GM12892 (cell line): ENCODE data around the gene VARS2.
A peak's percentile ranks its signal among the peaks of the same experiment; 100 is the strongest.

Experiments used
- DNase-seq: peaks from one replicate; pipeline ENCODE4 v3.0.0; 2011; ENCODE audit not compliant: insufficient read length
- FAIRE-seq: peaks from 2 replicates; lab custom pipeline; 2011; peaks lifted over from hg19 to GRCh38; lab: Jason Lieb, UNC
- POLR2A ChIP-seq: IDR thresholded peaks from 2 replicates; pipeline ENCODE4 v1.6.1; 2011; ENCODE audit warnings: low read depth, low read length, control low read depth
- POLR2AphosphoS5 ChIP-seq: IDR thresholded peaks from 2 replicates; pipeline ENCODE4 v1.6.1; 2011; ENCODE audit warnings: low read depth, low read length, control low read depth
- TAF1 ChIP-seq: IDR thresholded peaks from 2 replicates; pipeline ENCODE4 v1.6.1; 2011; ENCODE audit warnings: low read depth, mild to moderate bottlenecking, control low read depth, low read length, borderline replicate concordance

VARS2 gene

GRCh38 chr6:30928677-30929076, 14.6 kb downstream of the VARS2 start:
- FAIRE-seq (no peak), DNase-seq (no peak)
- TF ChIP-seq TAF1 (no peak), POLR2AphosphoS5 (no peak), POLR2A (no peak)

DNA sequence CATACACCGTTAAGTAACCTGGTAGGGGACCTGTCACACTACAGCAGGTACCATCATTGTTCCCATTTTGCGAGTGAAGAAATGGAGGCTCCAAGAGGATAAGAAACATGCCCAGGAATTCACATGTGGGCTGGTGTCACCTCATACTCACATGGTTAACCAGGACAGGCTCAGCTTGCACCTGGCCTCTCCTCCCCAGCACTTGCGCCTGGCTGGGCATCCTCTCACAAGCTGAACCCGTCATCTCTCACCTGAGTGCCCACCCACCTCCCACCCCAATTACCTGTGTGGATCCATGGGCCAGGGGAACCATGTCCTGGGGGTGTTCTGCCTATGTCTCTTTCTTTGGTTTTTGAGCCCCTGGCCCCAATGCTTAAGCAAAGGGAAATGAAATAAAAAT, 16.5 kb downstream of the VARS2 start:
- FAIRE-seq = no peak
- TF ChIP-seq TAF1 (no peak), POLR2A (no peak), POLR2AphosphoS5 (no peak)
- no peak for DNase-seq

DNA sequence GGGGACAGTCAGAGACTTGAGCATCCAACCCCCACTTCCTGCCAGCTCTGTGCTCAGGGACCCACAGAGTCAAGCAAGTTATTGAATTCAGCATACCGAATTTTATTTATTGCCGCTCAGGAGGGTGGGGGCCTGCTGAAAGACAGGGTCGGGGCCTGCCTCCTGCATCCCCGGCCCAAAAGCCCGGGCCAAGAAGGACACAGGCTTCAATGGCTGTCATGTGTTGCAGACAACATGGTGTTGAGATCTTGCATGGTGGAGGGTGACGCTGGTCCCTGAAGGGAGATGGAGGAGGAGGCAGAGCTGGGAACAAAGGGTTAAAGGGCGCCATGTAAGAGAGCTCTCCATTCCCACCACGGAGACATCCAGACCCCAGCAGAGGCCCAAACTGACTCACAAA, 17.2 kb downstream of the VARS2 start:
- TF ChIP-seq POLR2A = no peak
- no peak for TF ChIP-seq TAF1
- TF ChIP-seq POLR2AphosphoS5 = no peak
- no peak for FAIRE-seq
- no peak for DNase-seq

- DNase-seq (no peak), FAIRE-seq (no peak)
- no peak for TF ChIP-seq TAF1
- TF ChIP-seq POLR2AphosphoS5 = no peak
- TF ChIP-seq POLR2A = no peak
These were observed 18.1 kb downstream of the VARS2 start, which contains the start of gene SFTA2 for GRCh38 chr6:30931969-30932645. Gene SFTA2, minus strand, starts transcription at chr6:30932170. Its CDS starts 74 bp downstream, at chr6:30932096.

- FAIRE-seq = no peak
These were observed 18.8 kb downstream of the VARS2 start for GRCh38 chr6:30932665-30933365.

GRCh38 chr6:30935018-30935417, 21.0 kb downstream of the VARS2 start:
- DNase-seq (no peak), FAIRE-seq (no peak)
- TF ChIP-seq POLR2A (no peak), POLR2AphosphoS5 (no peak), TAF1 (no peak)

More at GRCh38 chr6:30932665-30933365, 18.8 kb downstream of the VARS2 start:
- TF ChIP-seq POLR2A (no peak), TAF1 (no peak), POLR2AphosphoS5 (no peak)
- no peak for DNase-seq

- no peak for FAIRE-seq
- TF ChIP-seq POLR2A = no peak
- TF ChIP-seq TAF1 = no peak
- TF ChIP-seq POLR2AphosphoS5 = no peak
- DNase-seq = no peak
These were observed 23.2 kb downstream of the VARS2 start for GRCh38 chr6:30937265-30937664.

- no peak for DNase-seq
- FAIRE-seq = no peak
- TF ChIP-seq POLR2A (no peak), POLR2AphosphoS5 (no peak), TAF1 (no peak)
These were observed 24.7 kb downstream of the VARS2 start for GRCh38 chr6:30938730-30939129.

GRCh38 chr6:30939473-30939872, 25.4 kb downstream of the VARS2 start:
- no peak for TF ChIP-seq TAF1
- TF ChIP-seq POLR2AphosphoS5 = no peak
- TF ChIP-seq POLR2A = no peak
- DNase-seq (no peak), FAIRE-seq (no peak)

GRCh38 chr6:30940361-30940986, 26.4 kb downstream of the VARS2 start, which contains the start of gene MUCL3:
Gene MUCL3, plus strand, starts transcription at chr6:30940973. Its CDS starts 27 bp downstream, at chr6:30941000.
- DNase-seq (no peak), FAIRE-seq (no peak)
- TF ChIP-seq POLR2A (no peak), TAF1 (no peak), POLR2AphosphoS5 (no peak)

DNA sequence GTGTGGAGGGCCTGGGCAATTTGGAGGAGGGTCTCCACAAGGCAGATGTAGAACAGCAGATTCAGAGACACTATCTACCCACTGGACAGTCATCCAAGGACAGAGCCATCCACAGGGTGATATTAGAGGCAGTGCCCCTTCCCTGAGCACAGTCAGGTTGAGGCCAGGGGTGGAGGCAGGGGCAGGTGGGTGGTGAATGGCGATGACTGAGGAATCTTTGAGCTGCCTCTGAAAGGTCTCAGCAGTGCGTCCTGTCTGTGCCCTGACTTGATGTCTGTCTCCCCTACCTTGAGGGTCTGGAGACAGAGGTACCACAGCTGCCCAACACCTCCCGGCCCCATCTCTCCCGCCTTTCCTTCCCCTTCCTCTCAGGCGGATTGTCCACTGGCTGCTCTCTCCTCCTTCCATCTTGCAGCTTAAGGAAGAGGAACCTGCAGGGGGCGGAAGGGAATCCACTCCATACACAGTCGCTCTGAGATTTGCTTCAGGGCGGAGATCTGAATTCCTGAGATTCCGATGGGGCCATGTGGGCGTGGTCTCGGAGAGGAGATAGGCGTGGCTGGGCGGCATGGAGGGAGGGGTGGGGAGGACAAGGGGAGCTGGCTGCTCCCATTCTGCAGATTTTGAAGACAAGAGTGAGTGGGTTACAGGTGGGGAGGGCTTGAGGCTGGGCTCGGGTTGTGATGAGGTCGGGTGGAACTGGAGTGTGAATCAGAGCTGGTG, 28.5 kb downstream of the VARS2 start:
- FAIRE-seq (peak; percentile 21), DNase-seq (no peak)
- no peak for TF ChIP-seq TAF1
- TF ChIP-seq POLR2A = no peak
- TF ChIP-seq POLR2AphosphoS5 = no peak

- DNase-seq = no peak
- FAIRE-seq = no peak
- TF ChIP-seq POLR2AphosphoS5 = no peak
- TF ChIP-seq POLR2A = no peak
- no peak for TF ChIP-seq TAF1
These were observed 30.0 kb downstream of the VARS2 start for GRCh38 chr6:30944051-30944450.
